ENCODE results near the gene PKNOX2.

- TF ChIP-seq CTCF (conservative IDR thresholded peaks at IDR 0.05; ENCODE audit: low read depth, low read length): no peak
- no peak for TF ChIP-seq USF2 (IDR thresholded peaks at IDR 0.05; ENCODE audit: low read depth, low read length)
- no peak for TF ChIP-seq POLR2A (IDR thresholded peaks at IDR 0.05; ENCODE audit: low read depth, low read length)
- TF ChIP-seq MXI1 (IDR thresholded peaks at IDR 0.05; ENCODE audit: borderline replicate concordance, low read depth, low read length): no peak
These were observed 237.2 kb downstream of the PKNOX2 start for GRCh38 chr11:125401746-125402145.

All from IMR-90 (cell line).